SW480 (cell line): ENCODE results near the gene CALCR.
A peak's percentile ranks its signal among the peaks of the same experiment; 100 is the strongest.
"Not testable (repeated sequence)": the region's sequence is repeated elsewhere in the genome, so short reads cannot be mapped to it uniquely, and the experiment has no call there.

ENCODE experiments used
- DNase-seq: peaks from one replicate; pipeline ENCODE4 v3.0.0-alpha.2; 2016; ENCODE audit warnings: low spot score

Gene CALCR

GRCh38 chr7:93562106-93562505 is 12.4 kb downstream of the CALCR start:
- DNase-seq, result no peak

- DNase-seq, result no peak
Observed at GRCh38 chr7:93559639-93560491, 14.7 kb downstream of the CALCR start.

- peak; percentile 50 for DNase-seq
Observed at GRCh38 chr7:93558705-93559614, 15.6 kb downstream of the CALCR start.

- no peak for DNase-seq
Observed at GRCh38 chr7:93551931-93552330, 22.6 kb downstream of the CALCR start.

GRCh38 chr7:93551063-93551895 is 23.2 kb downstream of the CALCR start:
- DNase-seq, result peak; percentile 60

- DNase-seq, result no peak
Observed at GRCh38 chr7:93547716-93548115, 26.8 kb downstream of the CALCR start.

- DNase-seq, result no peak
Observed at GRCh38 chr7:93544691-93545090, 29.8 kb downstream of the CALCR start.

GRCh38 chr7:93538061-93538460 is 36.5 kb downstream of the CALCR start:
- DNase-seq, result no peak

GRCh38 chr7:93535616-93536015 is 38.9 kb downstream of the CALCR start:
- DNase-seq, result no peak

GRCh38 chr7:93530701-93531100 is 43.8 kb downstream of the CALCR start:
- DNase-seq, result no peak

- DNase-seq, result no peak
Observed at GRCh38 chr7:93516834-93517233, 57.7 kb downstream of the CALCR start.

- no peak for DNase-seq
Observed at GRCh38 chr7:93515144-93515543, 59.4 kb downstream of the CALCR start.

- no peak for DNase-seq
Observed at GRCh38 chr7:93509303-93509702, 65.2 kb downstream of the CALCR start.

GRCh38 chr7:93503088-93503487 is 71.4 kb downstream of the CALCR start:
- DNase-seq, result no peak

GRCh38 chr7:93491860-93492259 is 82.7 kb downstream of the CALCR start:
- DNase-seq, result not testable (repeated sequence)

- DNase-seq, result no peak
Observed at GRCh38 chr7:93476491-93477344, 97.8 kb downstream of the CALCR start.

- DNase-seq, result no peak
Observed at GRCh38 chr7:93475811-93476210, 98.7 kb downstream of the CALCR start.

- DNase-seq, result no peak
Observed at GRCh38 chr7:93471456-93471855, 103.1 kb downstream of the CALCR start.

- DNase-seq, result no peak
Observed at GRCh38 chr7:93463764-93464163, 110.8 kb downstream of the CALCR start.

- DNase-seq, result peak; percentile 33
Observed at GRCh38 chr7:93461350-93461749, 113.2 kb downstream of the CALCR start.

GRCh38 chr7:93453262-93453661 is 121.3 kb downstream of the CALCR start:
- peak; percentile 28 for DNase-seq
